ENCODE data around the gene DOCK7. TPM values are rescaled to one million over a fixed set of nuclear protein-coding genes. Genes with fewer than 3 reads are reported as not detected.

Gene DOCK7
- total RNA-seq, 1 donor from 2014 or later: 10.2 TPM

- Histone ChIP-seq H3K4me1 (peaks cover 9% of the 10 kb centered on the region), H3K9me3 (replicated peaks) (no peaks in the 10 kb centered on the region), H3K4me3 (no peak overlapping the region), H3K27me3 (ENCODE audit: low read depth) (no peaks in the 10 kb centered on the region), H3K27ac (replicated peaks) (no peak overlapping the region), H3K36me3 (peaks cover 13% of the 10 kb centered on the region)
- no peak for TF ChIP-seq CTCF (IDR thresholded peaks at IDR 0.05; ENCODE audit: borderline replicate concordance)
- intact Hi-C loops (cut with micrococcal nuclease): no loop called here
- no peak for DNase-seq
These were observed 33.4 kb downstream of the DOCK7 start for GRCh38 chr1:62654744-62655143.

GRCh38 chr1:62652387-62652786 lies 35.8 kb downstream of the DOCK7 start:
- no peaks in the 10 kb centered on the region for H3K9me3 ChIP-seq (replicated peaks)
- no peak overlapping the region for H3K4me3 ChIP-seq
- no peaks in the 10 kb centered on the region for H3K27me3 ChIP-seq (ENCODE audit: low read depth)
- H3K4me1 ChIP-seq: peaks cover 9% of the 10 kb centered on the region
- TF ChIP-seq CTCF (IDR thresholded peaks at IDR 0.05; ENCODE audit: borderline replicate concordance): no peak
- peaks cover 19% of the 10 kb centered on the region for H3K36me3 ChIP-seq
- H3K27ac ChIP-seq (replicated peaks): no peak overlapping the region
- DNase-seq: no peak
- intact Hi-C loops (cut with micrococcal nuclease): no loop called here

DNA sequence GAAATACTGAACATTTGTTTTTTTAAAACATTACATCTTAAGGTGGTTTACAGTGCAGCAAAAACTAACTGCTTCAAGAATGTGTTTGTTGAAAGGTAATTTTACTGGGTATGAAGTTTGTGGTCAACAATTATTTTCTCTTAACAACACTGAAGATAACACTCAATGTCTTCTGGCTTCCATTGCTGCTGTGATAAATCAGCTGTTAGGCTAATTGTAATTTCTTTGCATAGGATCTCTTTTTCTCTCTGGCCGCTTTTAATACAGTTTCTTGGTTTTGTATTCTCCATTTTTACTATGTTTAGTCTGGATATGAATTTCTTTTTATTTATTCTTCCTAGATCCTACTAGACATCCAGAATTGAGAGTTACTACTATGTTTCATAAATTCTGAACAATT lies 44.9 kb downstream of the DOCK7 start:
- H3K27me3 ChIP-seq (ENCODE audit: low read depth): no peaks in the 10 kb centered on the region
- H3K27ac ChIP-seq (replicated peaks): no peak overlapping the region
- H3K4me1 ChIP-seq: no peaks in the 10 kb centered on the region
- intact Hi-C loops (cut with micrococcal nuclease): no loop called here
- TF ChIP-seq CTCF (IDR thresholded peaks at IDR 0.05; ENCODE audit: borderline replicate concordance): no peak
- peaks cover 31% of the 10 kb centered on the region for H3K36me3 ChIP-seq
- no peak for DNase-seq
- H3K4me3 ChIP-seq: no peak overlapping the region
- H3K9me3 ChIP-seq (replicated peaks): no peaks in the 10 kb centered on the region

- no peak for TF ChIP-seq CTCF (IDR thresholded peaks at IDR 0.05; ENCODE audit: borderline replicate concordance)
- intact Hi-C loops (cut with micrococcal nuclease): no loop called here
- peaks cover 37% of the 10 kb centered on the region for H3K36me3 ChIP-seq
- no peak overlapping the region for H3K4me3 ChIP-seq
- no peaks in the 10 kb centered on the region for H3K27me3 ChIP-seq (ENCODE audit: low read depth)
- no peaks in the 10 kb centered on the region for H3K9me3 ChIP-seq (replicated peaks)
- no peak overlapping the region for H3K27ac ChIP-seq (replicated peaks)
- no peaks in the 10 kb centered on the region for H3K4me1 ChIP-seq
- DNase-seq: no peak
These were observed 50.6 kb downstream of the DOCK7 start for GRCh38 chr1:62637392-62638105.

GRCh38 chr1:62628506-62628905 lies 59.7 kb downstream of the DOCK7 start:
- Histone ChIP-seq H3K4me1 (no peaks in the 10 kb centered on the region), H3K36me3 (peaks cover 47% of the 10 kb centered on the region), H3K4me3 (no peak overlapping the region), H3K9me3 (replicated peaks) (no peaks in the 10 kb centered on the region), H3K27me3 (ENCODE audit: low read depth) (no peaks in the 10 kb centered on the region), H3K27ac (replicated peaks) (no peak overlapping the region)
- DNase-seq: no peak
- no peak for TF ChIP-seq CTCF (IDR thresholded peaks at IDR 0.05; ENCODE audit: borderline replicate concordance)
- intact Hi-C loops (cut with micrococcal nuclease): no loop called here

Data from left ventricle myocardium inferior (tissue), 1 donor.